Caco-2 (cell line): ENCODE data around the gene MICALL1. TPM values are rescaled to one million over a fixed set of nuclear protein-coding genes. Genes with fewer than 3 reads are reported as not detected.

Experiments
- BruUV-seq: library from RNA; stranded (reverse); fragments of 400-500 nt; replicated peaks from 2 replicates; lab custom pipeline; 2021; lab: Mats Ljungman, UMichigan
- CTCF ChIA-PET: fragments of 300-600 bp; sonication (Branson Sonifier 250); formaldehyde crosslinking; loops from one replicate; lab custom pipeline; 2022; ENCODE audit warnings: antibody characterized with exemption; lab: Charles Lee
- POLR2A ChIA-PET: fragments of 300-600 bp; sonication (Branson Sonifier 250); formaldehyde crosslinking; loops from one replicate; lab custom pipeline; 2022; ENCODE audit warnings: antibody characterized with exemption; lab: Charles Lee
- DNase-seq, 2 experiments: peaks; one replicate each; pipeline versions ENCODE4 v3.0.0 to v3.0.0-alpha.2; 2020 to 2022
- H3K27me3 ChIP-seq: replicated peaks from 2 replicates; pipeline ENCODE4 v1.6.0; 2011; ENCODE audit warnings: low read length; ENCODE audit not compliant: control insufficient read depth, insufficient read depth
- H3K36me3 ChIP-seq: 2 replicates; pipeline ENCODE4 v1.5.1; 2011; ENCODE audit warnings: low read length; ENCODE audit not compliant: control insufficient read depth, insufficient read depth
- H3K4me1 ChIP-seq: fragments of 250-450 bp; sonication (Bioruptor Pico); 2 replicates; pipeline ENCODE4 v1.5.1; 2020; ENCODE audit warnings: mild to moderate bottlenecking
- H3K4me3 ChIP-seq: 2 replicates; pipeline ENCODE4 v1.5.1; 2011; ENCODE audit warnings: low read depth, mild to moderate bottlenecking, control low read depth, low read length
- H3K9me3 ChIP-seq: fragments of 250-450 bp; sonication (Bioruptor Pico); 2 replicates; pipeline ENCODE4 v1.5.1; 2020; ENCODE audit warnings: mild to moderate bottlenecking, moderate library complexity
- H3K27ac Mint-ChIP-seq: one replicate; pipeline ENCODE4 v1.8.0; 2022; ENCODE audit warnings: mixed read lengths; ENCODE audit not compliant: unreplicated experiment
- H3K27me3 Mint-ChIP-seq: one replicate; pipeline ENCODE4 v1.8.0; 2022; ENCODE audit warnings: mixed read lengths; ENCODE audit not compliant: insufficient read depth, unreplicated experiment
- H3K36me3 Mint-ChIP-seq: one replicate; pipeline ENCODE4 v1.8.0; 2022; ENCODE audit warnings: mild to moderate bottlenecking, mixed read lengths; ENCODE audit not compliant: insufficient read depth, unreplicated experiment
- H3K4me1 Mint-ChIP-seq: one replicate; pipeline ENCODE4 v1.8.0; 2022; ENCODE audit warnings: low read depth, mixed read lengths; ENCODE audit not compliant: unreplicated experiment
- H3K4me3 Mint-ChIP-seq: one replicate; pipeline ENCODE4 v1.8.0; 2022; ENCODE audit warnings: mild to moderate bottlenecking, moderate library complexity, mixed read lengths; ENCODE audit not compliant: unreplicated experiment
- H3K9me3 Mint-ChIP-seq: one replicate; pipeline ENCODE4 v1.8.0; 2022; ENCODE audit warnings: mixed read lengths; ENCODE audit not compliant: unreplicated experiment
- intact Hi-C: fragments of 100-400 bp; cut with micrococcal nuclease; formaldehyde crosslinking; loops from one replicate; pipeline ENCODE4 v1.10.0; 2022; ENCODE audit not compliant: unreplicated experiment
- total RNA-seq: library from RNA; stranded (reverse); gene quantifications from 2 replicates; pipeline ENCODE4 v1.2.3, GENCODE V29; 2022
- TF ChIP-seq, protein P1 (sequence below), 2 experiments: fragments of 200-600 bp in 1 of 2; IDR thresholded peaks; 1 replicate in 1 of 2; 2 replicates in 1 of 2; pipeline versions ENCODE4 v1.5.1 to v1.8.0; 2011 to 2022; ENCODE audit warnings: antibody characterized with exemption in 1 of 2, control low read depth in 1 of 2, inconsistent platforms in 1 of 2, low read depth in 1 of 2, low read length in 1 of 2, mild to moderate bottlenecking in 1 of 2, moderate library complexity in 1 of 2; ENCODE audit not compliant: insufficient read depth in 1 of 2, severe bottlenecking in 1 of 2, unreplicated experiment in 1 of 2

MICALL1 gene
- total RNA-seq, 1 experiment from 2014 or later, result 46.7 TPM

DNA sequence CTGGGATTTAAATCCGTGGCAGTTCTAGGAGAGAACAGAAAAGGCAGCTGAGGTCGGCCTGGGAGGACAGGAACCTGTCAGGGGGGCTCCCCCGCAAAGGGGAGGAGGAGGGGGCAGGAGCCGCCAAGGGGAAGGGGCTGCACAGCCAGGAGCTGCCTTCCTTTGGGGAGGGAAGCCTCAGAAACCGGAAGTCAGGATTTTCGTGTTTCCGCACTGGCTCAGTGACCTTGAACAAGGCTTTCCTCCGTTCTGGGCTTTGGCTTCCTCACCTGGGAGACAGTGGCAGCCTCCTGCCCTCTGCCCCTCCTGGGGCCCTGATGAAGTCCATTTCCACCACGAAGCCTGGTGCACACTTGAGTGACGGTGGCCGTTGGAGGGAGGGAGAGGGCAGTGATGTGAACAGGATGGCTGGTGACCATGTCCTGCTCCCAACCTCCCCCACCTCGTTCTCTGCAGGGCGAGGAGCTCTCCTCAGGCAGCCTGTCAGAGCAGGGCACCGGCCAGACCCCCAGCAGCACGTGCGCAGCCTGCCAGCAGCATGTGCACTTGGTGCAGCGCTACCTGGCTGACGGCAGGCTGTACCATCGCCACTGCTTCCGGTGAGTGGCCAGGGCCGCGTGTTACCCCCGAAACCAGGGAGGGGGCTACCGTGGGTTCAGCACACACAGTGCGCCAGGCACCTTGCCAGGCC, 12.6 kb downstream of the MICALL1 start:
- Histone ChIP-seq H3K9me3 (no peaks in the 10 kb centered on the region), H3K27me3 (no peaks in the 10 kb centered on the region), H3K4me3 (no peak overlapping the region), H3K4me1 (no peaks in the 10 kb centered on the region), H3K36me3 (peaks cover 3% of the 10 kb centered on the region)
- no peak overlapping the region for H3K27ac Mint-ChIP-seq
- H3K9me3 Mint-ChIP-seq, result no peaks in the 10 kb centered on the region
- POLR2A ChIA-PET, result no interaction called here
- no peak overlapping the region for H3K4me3 Mint-ChIP-seq
- DNase-seq, result no peak
- BruUV-seq, result no TSS peak
- TF ChIP-seq, protein P1, sequence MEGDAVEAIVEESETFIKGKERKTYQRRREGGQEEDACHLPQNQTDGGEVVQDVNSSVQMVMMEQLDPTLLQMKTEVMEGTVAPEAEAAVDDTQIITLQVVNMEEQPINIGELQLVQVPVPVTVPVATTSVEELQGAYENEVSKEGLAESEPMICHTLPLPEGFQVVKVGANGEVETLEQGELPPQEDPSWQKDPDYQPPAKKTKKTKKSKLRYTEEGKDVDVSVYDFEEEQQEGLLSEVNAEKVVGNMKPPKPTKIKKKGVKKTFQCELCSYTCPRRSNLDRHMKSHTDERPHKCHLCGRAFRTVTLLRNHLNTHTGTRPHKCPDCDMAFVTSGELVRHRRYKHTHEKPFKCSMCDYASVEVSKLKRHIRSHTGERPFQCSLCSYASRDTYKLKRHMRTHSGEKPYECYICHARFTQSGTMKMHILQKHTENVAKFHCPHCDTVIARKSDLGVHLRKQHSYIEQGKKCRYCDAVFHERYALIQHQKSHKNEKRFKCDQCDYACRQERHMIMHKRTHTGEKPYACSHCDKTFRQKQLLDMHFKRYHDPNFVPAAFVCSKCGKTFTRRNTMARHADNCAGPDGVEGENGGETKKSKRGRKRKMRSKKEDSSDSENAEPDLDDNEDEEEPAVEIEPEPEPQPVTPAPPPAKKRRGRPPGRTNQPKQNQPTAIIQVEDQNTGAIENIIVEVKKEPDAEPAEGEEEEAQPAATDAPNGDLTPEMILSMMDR (IDR thresholded peaks at IDR 0.05; ENCODE audit: insufficient read depth in 1 of 2, low read depth in 1 of 2, low read length in 1 of 2, severe bottlenecking in 1 of 2, unreplicated experiment in 1 of 2), result no peak
- peaks cover 48% of the 10 kb centered on the region for H3K36me3 Mint-ChIP-seq
- H3K4me1 Mint-ChIP-seq, result no peaks in the 10 kb centered on the region
- CTCF ChIA-PET, result no interaction called here
- H3K27me3 Mint-ChIP-seq, result no peaks in the 10 kb centered on the region
- intact Hi-C loops, result no loop called here

DNA sequence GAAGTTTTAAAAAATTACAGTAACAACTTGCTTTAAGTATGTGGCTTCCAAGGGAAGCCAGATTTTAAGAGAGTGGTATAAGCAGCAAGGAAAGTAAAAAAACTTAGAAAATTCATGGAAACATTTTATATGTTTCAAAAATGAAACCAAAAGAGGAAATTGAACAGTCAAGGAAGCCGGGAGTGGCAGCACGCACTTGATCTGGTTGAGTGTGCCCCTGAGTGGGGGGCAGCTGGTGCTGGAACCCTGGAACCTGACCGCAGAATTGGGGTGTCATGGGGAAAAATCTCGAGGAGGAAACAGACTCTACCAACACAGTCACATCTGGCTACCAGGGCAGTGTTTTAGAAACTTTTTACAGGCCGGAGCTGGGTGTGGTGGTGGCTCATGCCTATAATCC, 14.0 kb downstream of the MICALL1 start:
- no peak for DNase-seq
- Mint-ChIP-seq H3K4me1 (no peaks in the 10 kb centered on the region), H3K36me3 (peaks cover 56% of the 10 kb centered on the region), H3K9me3 (no peaks in the 10 kb centered on the region), H3K27me3 (no peaks in the 10 kb centered on the region), H3K4me3 (no peak overlapping the region), H3K27ac (no peak overlapping the region)
- Histone ChIP-seq H3K9me3 (no peaks in the 10 kb centered on the region), H3K4me3 (no peak overlapping the region), H3K27me3 (no peaks in the 10 kb centered on the region), H3K4me1 (no peaks in the 10 kb centered on the region), H3K36me3 (peaks cover 3% of the 10 kb centered on the region)
- ChIA-PET POLR2A (interaction anchor here (0.6 kb wide), 2 partner anchors 65 to 262 kb away, joined by 3 to 4 read pairs; no protein-coding TSS in a partner anchor), CTCF (interaction anchor here (0.6 kb wide), 1 partner anchor 179 kb away, joined by 5 read pairs; no protein-coding TSS in a partner anchor)
- no TSS peak for BruUV-seq
- TF ChIP-seq, protein P1 (IDR thresholded peaks at IDR 0.05; ENCODE audit: insufficient read depth in 1 of 2, low read depth in 1 of 2, low read length in 1 of 2, severe bottlenecking in 1 of 2, unreplicated experiment in 1 of 2), result no peak
- intact Hi-C loops, result no loop called here

DNA sequence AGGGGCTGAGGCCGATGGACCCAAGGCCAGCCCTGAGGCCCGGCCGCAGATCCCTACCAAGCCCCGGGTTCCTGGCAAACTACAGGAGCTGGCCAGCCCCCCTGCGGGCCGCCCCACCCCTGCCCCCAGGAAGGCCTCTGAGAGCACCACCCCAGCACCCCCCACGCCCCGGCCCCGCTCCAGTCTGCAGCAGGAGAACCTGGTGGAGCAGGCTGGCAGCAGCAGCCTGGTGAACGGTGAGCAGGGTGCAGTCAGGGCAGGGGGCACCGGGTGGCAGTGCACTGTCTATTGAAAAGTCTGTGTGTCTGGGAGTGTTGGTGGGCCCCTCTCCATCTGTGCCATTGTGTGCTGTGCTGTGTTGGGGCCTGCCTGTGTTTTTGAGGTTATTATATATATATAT, 16.1 kb downstream of the MICALL1 start:
- no peaks in the 10 kb centered on the region for H3K4me1 ChIP-seq
- no TSS peak for BruUV-seq
- no peaks in the 10 kb centered on the region for H3K27me3 ChIP-seq
- DNase-seq, result no peak
- no peak overlapping the region for H3K4me3 ChIP-seq
- CTCF ChIA-PET, result no interaction called here
- POLR2A ChIA-PET, result no interaction called here
- no peaks in the 10 kb centered on the region for H3K9me3 ChIP-seq
- H3K4me3 Mint-ChIP-seq, result no peak overlapping the region
- peaks cover 3% of the 10 kb centered on the region for H3K36me3 ChIP-seq
- H3K27me3 Mint-ChIP-seq, result no peaks in the 10 kb centered on the region
- peaks cover 47% of the 10 kb centered on the region for H3K36me3 Mint-ChIP-seq
- no peaks in the 10 kb centered on the region for H3K4me1 Mint-ChIP-seq
- intact Hi-C loops, result no loop called here
- H3K27ac Mint-ChIP-seq, result no peak overlapping the region
- TF ChIP-seq, protein P1 (IDR thresholded peaks at IDR 0.05; ENCODE audit: insufficient read depth in 1 of 2, low read depth in 1 of 2, low read length in 1 of 2, severe bottlenecking in 1 of 2, unreplicated experiment in 1 of 2), result no peak
- no peaks in the 10 kb centered on the region for H3K9me3 Mint-ChIP-seq
